HepG2 (cell line): ENCODE data around the gene EDN2. TPM values are rescaled to one million over a fixed set of nuclear protein-coding genes. Genes with fewer than 3 reads are reported as not detected.

ENCODE experiments used
- ADNP ChIP-seq: sonication (generic); formaldehyde crosslinking; IDR thresholded peaks from 2 replicates; pipeline ENCODE4 v1.4.0; 2020; ENCODE audit warnings: missing genetic modification reagents
- BORCS8-MEF2B ChIP-seq: sonication (generic); formaldehyde crosslinking; IDR thresholded peaks from 2 replicates; pipeline ENCODE4 v1.8.0; 2022; ENCODE audit warnings: mild to moderate bottlenecking, missing genetic modification reagents
- CBX5 ChIP-seq: sonication (generic); formaldehyde crosslinking; IDR thresholded peaks from 2 replicates; pipeline ENCODE4 v1.4.0; 2020; ENCODE audit warnings: missing genetic modification reagents, borderline replicate concordance
- EED ChIP-seq: sonication (generic); formaldehyde crosslinking; IDR thresholded peaks from 2 replicates; pipeline ENCODE4 v1.5.0; 2020; ENCODE audit warnings: mild to moderate bottlenecking, missing genetic modification reagents
- ERF ChIP-seq: IDR thresholded peaks from 2 replicates; pipeline ENCODE4 v1.6.1; 2018; ENCODE audit warnings: missing biosample characterization, missing genetic modification reagents
- FOSL2 ChIP-seq: sonication (generic); formaldehyde crosslinking; IDR thresholded peaks from 2 replicates; pipeline ENCODE4 v1.4.0; 2020; ENCODE audit warnings: missing genetic modification reagents
- FOXO1 ChIP-seq: sonication (generic); formaldehyde crosslinking; IDR thresholded peaks from 2 replicates; pipeline ENCODE4 v1.4.0; 2020; ENCODE audit warnings: missing genetic modification reagents
- GATAD2A ChIP-seq: IDR thresholded peaks from 2 replicates; pipeline ENCODE4 v1.6.1; 2016
- HNF4A ChIP-seq: sonication (generic); formaldehyde crosslinking; IDR thresholded peaks from 2 replicates; pipeline ENCODE4 v1.4.0; 2020; ENCODE audit warnings: missing genetic modification reagents
- HNRNPLL ChIP-seq: fragments of 200-400 bp; formaldehyde crosslinking; IDR thresholded peaks from 2 replicates; pipeline ENCODE4 v1.6.1; 2017; ENCODE audit warnings: mild to moderate bottlenecking, low read depth, low read length; ENCODE audit not compliant: poor library complexity, severe bottlenecking
- HOXA5 ChIP-seq: sonication (generic); formaldehyde crosslinking; IDR thresholded peaks from 2 replicates; pipeline ENCODE4 v1.4.0; 2020; ENCODE audit warnings: missing genetic modification reagents
- MAZ ChIP-seq, 2 experiments: sonication (generic) in 1 of 2; formaldehyde crosslinking in 1 of 2; IDR thresholded peaks; 2 replicates each; pipeline versions ENCODE4 v1.5.0 to v1.6.1; 2012 to 2020; ENCODE audit warnings: low read depth in 2 of 2, mild to moderate bottlenecking in 2 of 2, borderline replicate concordance in 1 of 2, improper control_type of control experiment in 1 of 2, low read length in 1 of 2, missing genetic modification reagents in 1 of 2, moderate library complexity in 1 of 2
- RAD21 ChIP-seq: fragments of 450-650 bp; formaldehyde crosslinking; IDR thresholded peaks from 2 replicates; pipeline ENCODE4 v1.5.0; 2020; ENCODE audit warnings: mild to moderate bottlenecking
- RARA ChIP-seq: IDR thresholded peaks from 2 replicates; pipeline ENCODE4 v1.6.1; 2016; ENCODE audit warnings: missing genetic modification reagents, missing compliant biosample characterization
- SIX1 ChIP-seq: sonication (generic); formaldehyde crosslinking; IDR thresholded peaks from 2 replicates; pipeline ENCODE4 v1.4.0; 2020; ENCODE audit warnings: missing genetic modification reagents, borderline replicate concordance
- SP1 ChIP-seq, 2 experiments: fragments of 450-650 bp in 1 of 2; sonication (generic) in 1 of 2; formaldehyde crosslinking in 1 of 2; IDR thresholded peaks; 2 replicates each; pipeline versions ENCODE4 v1.4.0 to v1.6.1; 2016 to 2020; ENCODE audit warnings: missing genetic modification reagents in 1 of 2
- SP4 ChIP-seq: sonication (generic); formaldehyde crosslinking; IDR thresholded peaks from 2 replicates; pipeline ENCODE4 v1.8.1; 2023; ENCODE audit warnings: mild to moderate bottlenecking, missing genetic modification reagents
- STAG1 ChIP-seq: sonication (generic); formaldehyde crosslinking; IDR thresholded peaks from 2 replicates; pipeline ENCODE4 v1.4.0; 2020; ENCODE audit warnings: missing genetic modification reagents
- ZNF317 ChIP-seq: sonication (generic); formaldehyde crosslinking; IDR thresholded peaks from 2 replicates; pipeline ENCODE4 v1.5.0; 2020; ENCODE audit warnings: mild to moderate bottlenecking, missing genetic modification reagents
- ZNF34 ChIP-seq: sonication (generic); formaldehyde crosslinking; IDR thresholded peaks from 2 replicates; pipeline ENCODE4 v1.4.0; 2020; ENCODE audit warnings: mild to moderate bottlenecking, missing genetic modification reagents, borderline replicate concordance
- ZNF598 ChIP-seq: sonication (generic); formaldehyde crosslinking; IDR thresholded peaks from 2 replicates; pipeline ENCODE4 v1.5.1; 2020; ENCODE audit warnings: mild to moderate bottlenecking, missing genetic modification reagents, borderline replicate concordance
- ZNF772 ChIP-seq: sonication (generic); formaldehyde crosslinking; IDR thresholded peaks from 2 replicates; pipeline ENCODE4 v1.5.0; 2020; ENCODE audit warnings: mild to moderate bottlenecking, missing genetic modification reagents
- polyA plus RNA-seq, 8 experiments: library from polyadenylated mRNA; depleted of rRNA in 3 of 8; stranded (reverse) in 7 of 8; unstranded in 1 of 8; fragments of >200 nt; fragmentation: Illumina TruSeq in 4 of 8; extraction: Trizol in 4 of 8; gene quantifications; 2 replicates each; pipeline versions ENCODE4 v1.2.1 to v1.2.3, GENCODE V29; 2011 to 2016; ENCODE audit warnings: low read depth in 4 of 8, missing spikeins in 1 of 8, mixed read lengths in 1 of 8; ENCODE audit not compliant: insufficient read depth in 1 of 8
- total RNA-seq, 5 experiments: library from RNA; depleted of rRNA; stranded (reverse); fragments of >200 nt; fragmentation: Illumina TruSeq; extraction: Trizol; gene quantifications; 2 replicates each; pipeline ENCODE4 v1.2.3, GENCODE V29; 2016; ENCODE audit warnings: low read depth in 1 of 5
- TF ChIP-seq, protein P1 (sequence below): sonication (generic); formaldehyde crosslinking; IDR thresholded peaks from 2 replicates; pipeline ENCODE4 v1.4.0; 2020; ENCODE audit warnings: missing genetic modification reagents, borderline replicate concordance
- TF ChIP-seq, protein P2 (sequence below): sonication (generic); formaldehyde crosslinking; IDR thresholded peaks from 2 replicates; pipeline ENCODE4 v1.4.0; 2020; ENCODE audit warnings: missing genetic modification reagents, borderline replicate concordance
- TF ChIP-seq, protein P3 (sequence below): sonication (generic); formaldehyde crosslinking; IDR thresholded peaks from 2 replicates; pipeline ENCODE4 v1.5.0; 2020; ENCODE audit warnings: mild to moderate bottlenecking, missing genetic modification reagents, moderate library complexity

EDN2 gene
- total and polyA plus RNA-seq, 2 of the 13 experiments (the other 11 are each of a cell fraction or from before 2014, with no cell fraction given) = not detected

DNA sequence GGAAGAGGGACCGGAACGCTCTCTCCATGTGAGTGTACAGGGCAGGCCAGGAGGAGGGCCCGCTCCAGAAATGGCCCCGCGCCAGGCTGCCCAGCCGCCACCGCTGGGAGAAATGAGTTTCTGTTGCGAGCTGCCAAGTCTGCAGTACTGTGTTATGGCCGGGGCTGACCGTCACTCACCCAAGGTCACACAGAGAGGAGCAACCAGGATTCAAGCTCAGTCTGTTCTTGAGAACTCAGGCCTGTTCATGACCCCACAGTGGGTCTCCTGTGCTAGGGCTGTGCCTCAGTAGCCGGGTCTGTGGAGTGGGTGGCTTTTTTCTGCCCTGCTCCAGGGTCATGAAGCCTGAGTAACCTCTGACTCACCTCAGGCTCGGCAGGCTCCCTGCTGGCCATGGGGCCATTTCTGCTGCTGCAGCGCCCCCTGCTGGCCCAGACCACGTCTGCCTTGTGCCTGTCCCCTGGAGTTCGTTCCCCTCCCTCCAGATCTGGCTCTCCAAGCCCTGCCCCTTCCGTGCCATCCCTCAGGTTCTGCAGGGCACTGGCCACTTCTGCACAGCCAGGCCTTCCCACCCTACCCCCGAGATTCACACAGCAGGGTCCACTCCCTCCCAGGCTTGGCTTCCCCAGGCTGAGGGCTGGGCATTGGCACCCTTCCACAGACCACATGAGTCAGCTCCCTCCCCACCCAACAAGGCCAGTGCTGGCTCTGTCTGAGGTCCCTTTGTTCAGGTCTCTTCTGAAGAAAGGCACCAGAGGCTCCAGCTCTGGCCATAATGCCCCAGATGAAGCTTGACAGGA, 51.8 kb downstream of the EDN2 start (continued):
- TF ChIP-seq ADNP (CRISPR knock-in tag) (0 out of 2 replicates have a peak, but pooled peaks have one; percentile 63), HNRNPLL (no peak), MAZ (IDR thresholded peaks at IDR 0.05; ENCODE audit: borderline replicate concordance, low read depth, low read length) (no peak), MAZ (CRISPR knock-in tag; IDR thresholded peaks at IDR 0.05; ENCODE audit: low read depth) (0 out of 2 replicates have a peak, but pooled peaks have one; percentile 55), ZNF317 (CRISPR knock-in tag) (peak; percentile 27; the same call in 1 of the 2 replicates), HNF4A (peak; percentile 9; the same call in 1 of the 2 replicates), ZNF598 (CRISPR knock-in tag) (0 out of 2 replicates have a peak, but pooled peaks have one; percentile 21), ERF (CRISPR knock-in tag) (0 out of 2 replicates have a peak, but pooled peaks have one; percentile 44), SP4 (CRISPR knock-in tag) (0 out of 2 replicates have a peak, but pooled peaks have one; percentile 36), CBX5 (CRISPR knock-in tag) (peak; percentile 61; the same call in 1 of the 2 replicates), FOSL2 (CRISPR knock-in tag) (peak; percentile 92), FOXO1 (peak; percentile 14; the same call in 1 of the 2 replicates), GATAD2A (0 out of 2 replicates have a peak, but pooled peaks have one; percentile 12), RAD21 (CRISPR knock-in tag) (peak; percentile 93), BORCS8-MEF2B (CRISPR knock-in tag) (0 out of 2 replicates have a peak, but pooled peaks have one; percentile 19), EED (CRISPR knock-in tag) (no peak), STAG1 (CRISPR knock-in tag) (peak; percentile 95), RARA (CRISPR knock-in tag) (peak; percentile 73), ZNF772 (0 out of 2 replicates have a peak, but pooled peaks have one; percentile 66), ZNF34 (CRISPR knock-in tag) (no peak), SIX1 (no peak), HOXA5 (CRISPR knock-in tag) (0 out of 2 replicates have a peak, but pooled peaks have one; percentile 33), SP1 (IDR thresholded peaks at IDR 0.05) (no peak), SP1 (CRISPR knock-in tag; IDR thresholded peaks at IDR 0.05) (no peak)
- TF ChIP-seq, protein P1, sequence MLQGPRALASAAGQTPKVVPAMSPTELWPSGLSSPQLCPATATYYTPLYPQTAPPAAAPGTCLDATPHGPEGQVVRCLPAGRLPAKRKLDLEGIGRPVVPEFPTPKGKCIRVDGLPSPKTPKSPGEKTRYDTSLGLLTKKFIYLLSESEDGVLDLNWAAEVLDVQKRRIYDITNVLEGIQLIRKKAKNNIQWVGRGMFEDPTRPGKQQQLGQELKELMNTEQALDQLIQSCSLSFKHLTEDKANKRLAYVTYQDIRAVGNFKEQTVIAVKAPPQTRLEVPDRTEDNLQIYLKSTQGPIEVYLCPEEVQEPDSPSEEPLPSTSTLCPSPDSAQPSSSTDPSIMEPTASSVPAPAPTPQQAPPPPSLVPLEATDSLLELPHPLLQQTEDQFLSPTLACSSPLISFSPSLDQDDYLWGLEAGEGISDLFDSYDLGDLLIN (CRISPR knock-in tag) = 0 out of 2 replicates have a peak, but pooled peaks have one; percentile 65
- TF ChIP-seq, protein P2, sequence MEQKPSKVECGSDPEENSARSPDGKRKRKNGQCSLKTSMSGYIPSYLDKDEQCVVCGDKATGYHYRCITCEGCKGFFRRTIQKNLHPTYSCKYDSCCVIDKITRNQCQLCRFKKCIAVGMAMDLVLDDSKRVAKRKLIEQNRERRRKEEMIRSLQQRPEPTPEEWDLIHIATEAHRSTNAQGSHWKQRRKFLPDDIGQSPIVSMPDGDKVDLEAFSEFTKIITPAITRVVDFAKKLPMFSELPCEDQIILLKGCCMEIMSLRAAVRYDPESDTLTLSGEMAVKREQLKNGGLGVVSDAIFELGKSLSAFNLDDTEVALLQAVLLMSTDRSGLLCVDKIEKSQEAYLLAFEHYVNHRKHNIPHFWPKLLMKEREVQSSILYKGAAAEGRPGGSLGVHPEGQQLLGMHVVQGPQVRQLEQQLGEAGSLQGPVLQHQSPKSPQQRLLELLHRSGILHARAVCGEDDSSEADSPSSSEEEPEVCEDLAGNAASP = peak; percentile 24; the same call in 1 of the 2 replicates
- TF ChIP-seq, protein P3, sequence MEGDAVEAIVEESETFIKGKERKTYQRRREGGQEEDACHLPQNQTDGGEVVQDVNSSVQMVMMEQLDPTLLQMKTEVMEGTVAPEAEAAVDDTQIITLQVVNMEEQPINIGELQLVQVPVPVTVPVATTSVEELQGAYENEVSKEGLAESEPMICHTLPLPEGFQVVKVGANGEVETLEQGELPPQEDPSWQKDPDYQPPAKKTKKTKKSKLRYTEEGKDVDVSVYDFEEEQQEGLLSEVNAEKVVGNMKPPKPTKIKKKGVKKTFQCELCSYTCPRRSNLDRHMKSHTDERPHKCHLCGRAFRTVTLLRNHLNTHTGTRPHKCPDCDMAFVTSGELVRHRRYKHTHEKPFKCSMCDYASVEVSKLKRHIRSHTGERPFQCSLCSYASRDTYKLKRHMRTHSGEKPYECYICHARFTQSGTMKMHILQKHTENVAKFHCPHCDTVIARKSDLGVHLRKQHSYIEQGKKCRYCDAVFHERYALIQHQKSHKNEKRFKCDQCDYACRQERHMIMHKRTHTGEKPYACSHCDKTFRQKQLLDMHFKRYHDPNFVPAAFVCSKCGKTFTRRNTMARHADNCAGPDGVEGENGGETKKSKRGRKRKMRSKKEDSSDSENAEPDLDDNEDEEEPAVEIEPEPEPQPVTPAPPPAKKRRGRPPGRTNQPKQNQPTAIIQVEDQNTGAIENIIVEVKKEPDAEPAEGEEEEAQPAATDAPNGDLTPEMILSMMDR (CRISPR knock-in tag) = peak; percentile 98
